Stimulated activated CD4-positive, alpha-beta T cell treated with anti-CD3 and anti-CD28 coated beads, Interleukin-12 subunit alpha, Interleukin-12 subunit beta, amount 100 ng/mL, for 48 hours (primary cell): Measurements from ENCODE around the gene AMMECR1.
"Not testable (repeated sequence)": the region's sequence is repeated elsewhere in the genome, so short reads cannot be mapped to it uniquely, and the experiment has no call there.

Source experiments
- DNase-seq, 3 donors: peaks; one replicate each; pipeline ENCODE4 v3.0.0-alpha.2; 2020; ENCODE audit warnings: low read depth in 2 of 3, low spot score in 1 of 3

AMMECR1 gene

GRCh38 chrX:110258552-110258951 lies 59.3 kb downstream of the AMMECR1 start:
- no peak for DNase-seq

GRCh38 chrX:110257889-110258288 lies 60.0 kb downstream of the AMMECR1 start:
- no peak for DNase-seq

GRCh38 chrX:110252711-110253110 lies 65.2 kb downstream of the AMMECR1 start:
- no peak for DNase-seq

GRCh38 chrX:110251961-110252360 lies 65.9 kb downstream of the AMMECR1 start:
- DNase-seq, result no peak

- no peak for DNase-seq
These were observed 66.4 kb downstream of the AMMECR1 start for GRCh38 chrX:110251526-110251925.

GRCh38 chrX:110250847-110251246 lies 67.0 kb downstream of the AMMECR1 start:
- DNase-seq, result no peak

- no peak for DNase-seq
These were observed 69.3 kb downstream of the AMMECR1 start for GRCh38 chrX:110248578-110248977.

GRCh38 chrX:110245011-110245410 lies 72.9 kb downstream of the AMMECR1 start:
- DNase-seq, result no peak

- no peak for DNase-seq
These were observed 75.5 kb downstream of the AMMECR1 start for GRCh38 chrX:110242371-110242770.

GRCh38 chrX:110241816-110242215 lies 76.1 kb downstream of the AMMECR1 start:
- no peak for DNase-seq

- DNase-seq, result not testable (repeated sequence)
These were observed 79.6 kb downstream of the AMMECR1 start for GRCh38 chrX:110238259-110238658.

GRCh38 chrX:110231485-110231884 lies 86.4 kb downstream of the AMMECR1 start:
- not testable (repeated sequence) for DNase-seq

GRCh38 chrX:110229497-110230111 lies 88.3 kb downstream of the AMMECR1 start:
- DNase-seq, result peak; percentile 46 to 58 (median 53)

- DNase-seq, result no peak
These were observed 89.4 kb downstream of the AMMECR1 start for GRCh38 chrX:110228453-110228852.

- no peak for DNase-seq
These were observed 91.0 kb downstream of the AMMECR1 start for GRCh38 chrX:110226931-110227330.

GRCh38 chrX:110224926-110225617 lies 92.8 kb downstream of the AMMECR1 start:
- no peak for DNase-seq

GRCh38 chrX:110222497-110223257 lies 95.2 kb downstream of the AMMECR1 start:
- DNase-seq, result no peak

GRCh38 chrX:110219920-110220319 lies 98.0 kb downstream of the AMMECR1 start:
- DNase-seq, result no peak

GRCh38 chrX:110218591-110218990 lies 99.3 kb downstream of the AMMECR1 start:
- DNase-seq, result no peak

GRCh38 chrX:110216027-110216426 lies 101.9 kb downstream of the AMMECR1 start:
- no peak for DNase-seq

GRCh38 chrX:110215411-110215810 lies 102.5 kb downstream of the AMMECR1 start:
- DNase-seq, result no peak

- DNase-seq, result no peak
These were observed 103.2 kb downstream of the AMMECR1 start for GRCh38 chrX:110214684-110215083.
